ENCODE data around the gene IL17RC. TPM values are rescaled to one million over a fixed set of nuclear protein-coding genes. Genes with fewer than 3 reads are reported as not detected.

The IL17RC gene
- total RNA-seq, 1 experiment from 2014 or later: 23.6 TPM

DNA sequence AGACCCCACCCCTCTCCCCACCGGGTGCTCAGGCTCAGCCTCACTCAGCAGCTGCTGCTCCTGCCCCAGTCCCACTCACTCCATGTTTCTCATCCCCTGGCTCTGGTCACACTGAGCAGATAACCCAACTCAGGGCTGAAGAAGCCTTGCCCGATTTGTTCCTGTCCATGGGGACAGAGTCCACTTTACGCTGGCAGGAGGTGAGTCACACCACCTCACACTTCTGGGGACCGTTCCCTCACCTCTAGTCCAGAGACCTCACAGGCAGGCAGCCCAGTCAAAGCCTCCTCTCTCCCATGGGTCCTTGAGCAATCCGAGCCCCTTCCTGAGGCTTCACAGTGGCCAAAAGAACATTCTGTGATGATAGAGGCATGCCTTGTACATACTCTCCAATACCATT lies 38.2 kb upstream of the IL17RC start:
- no peaks in the 10 kb centered on the region for H3K36me3 ChIP-seq (ENCODE audit: control insufficient read depth, insufficient read depth, low read length)
- H3K27me3 ChIP-seq (ENCODE audit: control insufficient read depth, insufficient read depth, low read length): no peaks in the 10 kb centered on the region
- no peak overlapping the region for H3K27ac ChIP-seq (ENCODE audit: low read length)
- BruUV-seq (replicated peaks): no TSS peak
- H3K4me3 ChIP-seq (ENCODE audit: low read depth in 2 of 2, low read length in 2 of 2): no peak overlapping the region
- TF ChIP-seq TCF7L2 (IDR thresholded peaks at IDR 0.05; ENCODE audit: low read depth, low read length) (no peak), SIN3A (IDR thresholded peaks at IDR 0.05; ENCODE audit: borderline replicate concordance, insufficient read depth, low read depth, low read length) (no peak), POLR2AphosphoS5 (IDR thresholded peaks at IDR 0.05; ENCODE audit: low read depth, low read length) (no peak)
- TF ChIP-seq, protein P1, sequence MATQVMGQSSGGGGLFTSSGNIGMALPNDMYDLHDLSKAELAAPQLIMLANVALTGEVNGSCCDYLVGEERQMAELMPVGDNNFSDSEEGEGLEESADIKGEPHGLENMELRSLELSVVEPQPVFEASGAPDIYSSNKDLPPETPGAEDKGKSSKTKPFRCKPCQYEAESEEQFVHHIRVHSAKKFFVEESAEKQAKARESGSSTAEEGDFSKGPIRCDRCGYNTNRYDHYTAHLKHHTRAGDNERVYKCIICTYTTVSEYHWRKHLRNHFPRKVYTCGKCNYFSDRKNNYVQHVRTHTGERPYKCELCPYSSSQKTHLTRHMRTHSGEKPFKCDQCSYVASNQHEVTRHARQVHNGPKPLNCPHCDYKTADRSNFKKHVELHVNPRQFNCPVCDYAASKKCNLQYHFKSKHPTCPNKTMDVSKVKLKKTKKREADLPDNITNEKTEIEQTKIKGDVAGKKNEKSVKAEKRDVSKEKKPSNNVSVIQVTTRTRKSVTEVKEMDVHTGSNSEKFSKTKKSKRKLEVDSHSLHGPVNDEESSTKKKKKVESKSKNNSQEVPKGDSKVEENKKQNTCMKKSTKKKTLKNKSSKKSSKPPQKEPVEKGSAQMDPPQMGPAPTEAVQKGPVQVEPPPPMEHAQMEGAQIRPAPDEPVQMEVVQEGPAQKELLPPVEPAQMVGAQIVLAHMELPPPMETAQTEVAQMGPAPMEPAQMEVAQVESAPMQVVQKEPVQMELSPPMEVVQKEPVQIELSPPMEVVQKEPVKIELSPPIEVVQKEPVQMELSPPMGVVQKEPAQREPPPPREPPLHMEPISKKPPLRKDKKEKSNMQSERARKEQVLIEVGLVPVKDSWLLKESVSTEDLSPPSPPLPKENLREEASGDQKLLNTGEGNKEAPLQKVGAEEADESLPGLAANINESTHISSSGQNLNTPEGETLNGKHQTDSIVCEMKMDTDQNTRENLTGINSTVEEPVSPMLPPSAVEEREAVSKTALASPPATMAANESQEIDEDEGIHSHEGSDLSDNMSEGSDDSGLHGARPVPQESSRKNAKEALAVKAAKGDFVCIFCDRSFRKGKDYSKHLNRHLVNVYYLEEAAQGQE (IDR thresholded peaks at IDR 0.05; ENCODE audit: insufficient read depth in 1 of 2, low read depth in 2 of 2, low read length in 1 of 2): no peak
- TF ChIP-seq, protein P2, sequence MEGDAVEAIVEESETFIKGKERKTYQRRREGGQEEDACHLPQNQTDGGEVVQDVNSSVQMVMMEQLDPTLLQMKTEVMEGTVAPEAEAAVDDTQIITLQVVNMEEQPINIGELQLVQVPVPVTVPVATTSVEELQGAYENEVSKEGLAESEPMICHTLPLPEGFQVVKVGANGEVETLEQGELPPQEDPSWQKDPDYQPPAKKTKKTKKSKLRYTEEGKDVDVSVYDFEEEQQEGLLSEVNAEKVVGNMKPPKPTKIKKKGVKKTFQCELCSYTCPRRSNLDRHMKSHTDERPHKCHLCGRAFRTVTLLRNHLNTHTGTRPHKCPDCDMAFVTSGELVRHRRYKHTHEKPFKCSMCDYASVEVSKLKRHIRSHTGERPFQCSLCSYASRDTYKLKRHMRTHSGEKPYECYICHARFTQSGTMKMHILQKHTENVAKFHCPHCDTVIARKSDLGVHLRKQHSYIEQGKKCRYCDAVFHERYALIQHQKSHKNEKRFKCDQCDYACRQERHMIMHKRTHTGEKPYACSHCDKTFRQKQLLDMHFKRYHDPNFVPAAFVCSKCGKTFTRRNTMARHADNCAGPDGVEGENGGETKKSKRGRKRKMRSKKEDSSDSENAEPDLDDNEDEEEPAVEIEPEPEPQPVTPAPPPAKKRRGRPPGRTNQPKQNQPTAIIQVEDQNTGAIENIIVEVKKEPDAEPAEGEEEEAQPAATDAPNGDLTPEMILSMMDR (IDR thresholded peaks at IDR 0.05): no peak
- ATAC-seq (no peak), DNase-seq (ENCODE audit: low read depth, low spot score) (no peak)
- intact Hi-C loops (cut with micrococcal nuclease; ENCODE audit: unreplicated experiment) (no loop called here), in situ Hi-C loops (cut with HindIII; ENCODE audit: low pct_unique_long_range_greater_than_20kb, low sequenced_read_pairs) (no loop called here)
- CTCF ChIA-PET: interaction anchor here (0.6 kb wide), 1 partner anchor 52 kb away, joined by 5 read pairs; no protein-coding TSS in a partner anchor
- H3K9me3 ChIP-seq (ENCODE audit: control insufficient read depth, insufficient read depth, low read depth, low read length): no peaks in the 10 kb centered on the region
- H3K4me1 ChIP-seq (ENCODE audit: control insufficient read depth, insufficient read depth, low read length): no peaks in the 10 kb centered on the region
- POLR2A ChIA-PET: no interaction called here

DNA sequence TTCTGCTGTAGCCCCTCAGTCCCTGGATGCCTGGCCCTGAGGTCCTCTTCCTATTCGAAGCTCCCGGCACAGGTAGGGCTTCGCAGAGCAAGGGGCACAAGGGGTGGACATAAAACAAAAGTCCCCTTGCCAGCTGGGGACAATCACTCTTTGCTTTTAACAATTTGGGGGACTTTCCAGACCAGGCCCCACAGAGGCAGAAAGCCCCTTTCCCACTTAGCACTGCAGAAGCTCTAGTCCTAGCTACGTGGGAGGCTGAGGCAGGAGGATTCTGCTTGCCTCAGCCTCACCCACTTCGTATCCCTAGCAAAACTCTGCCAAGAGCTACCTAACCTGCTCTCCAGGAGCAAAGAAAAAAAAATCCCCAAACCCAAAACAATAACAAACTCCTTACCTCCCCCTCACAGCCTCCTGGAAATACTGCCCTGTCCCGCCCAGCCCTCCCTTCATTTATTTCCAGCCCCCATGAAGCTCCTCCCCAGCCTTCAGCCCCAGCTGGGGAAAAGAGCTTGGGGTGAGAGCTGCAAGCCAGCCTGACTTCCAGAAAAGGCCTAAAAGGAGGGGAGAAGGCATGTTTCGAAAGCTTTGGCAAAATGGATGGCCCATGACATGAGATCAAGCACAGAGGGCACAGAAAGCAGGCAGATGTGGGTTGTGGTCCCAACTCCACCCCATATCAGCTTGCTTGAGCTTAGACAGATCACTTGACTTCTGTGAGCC lies 36.9 kb upstream of the IL17RC start, which contains the start of gene CIDEC:
Gene CIDEC (minus strand): TSS at position 424 of the 720 bp plus-strand sequence. CDS start 1,767 bp downstream, outside the sequence.
- no TSS peak for BruUV-seq (replicated peaks)
- no peak for DNase-seq (ENCODE audit: low read depth, low spot score)
- H3K4me1 ChIP-seq (ENCODE audit: control insufficient read depth, insufficient read depth, low read length): peaks cover 12% of the 10 kb centered on the region
- no peak within 1 kb of the TSS for H3K27ac ChIP-seq (ENCODE audit: low read length)
- no peaks in the 10 kb centered on the region for H3K9me3 ChIP-seq (ENCODE audit: control insufficient read depth, insufficient read depth, low read depth, low read length)
- TF ChIP-seq TCF7L2 (IDR thresholded peaks at IDR 0.05; ENCODE audit: low read depth, low read length) (no peak), POLR2AphosphoS5 (IDR thresholded peaks at IDR 0.05; ENCODE audit: low read depth, low read length) (no peak), SIN3A (IDR thresholded peaks at IDR 0.05; ENCODE audit: borderline replicate concordance, insufficient read depth, low read depth, low read length) (no peak)
- TF ChIP-seq, protein P1 (IDR thresholded peaks at IDR 0.05; ENCODE audit: insufficient read depth in 1 of 2, low read depth in 2 of 2, low read length in 1 of 2): no peak
- TF ChIP-seq, protein P2 (IDR thresholded peaks at IDR 0.05): no peak
- H3K36me3 ChIP-seq (ENCODE audit: control insufficient read depth, insufficient read depth, low read length): no peaks in the 10 kb centered on the region
- H3K27me3 ChIP-seq (ENCODE audit: control insufficient read depth, insufficient read depth, low read length): no peaks in the 10 kb centered on the region
- POLR2A ChIA-PET: interaction anchor here (1.1 kb wide), 1 partner anchor 48 kb away, joined by 5 read pairs; no protein-coding TSS in a partner anchor
- in situ Hi-C loops (cut with HindIII; ENCODE audit: low pct_unique_long_range_greater_than_20kb, low sequenced_read_pairs) (no loop called here), intact Hi-C loops (cut with micrococcal nuclease; ENCODE audit: unreplicated experiment) (no loop called here)
- no peak for ATAC-seq
- H3K4me3 ChIP-seq (ENCODE audit: low read depth in 2 of 2, low read length in 2 of 2): no peak within 1 kb of the TSS
- CTCF ChIA-PET: interaction anchor here (0.6 kb wide), 1 partner anchor 27 kb away, joined by 3 read pairs; no protein-coding TSS in a partner anchor

Measured in Panc1 (cell line).